Activated CD8-positive, alpha-beta memory T cell treated with anti-CD3 and anti-CD28 coated beads for 36 hours (primary cell): ENCODE results near the gene BRME1. TPM values are rescaled to one million over a fixed set of nuclear protein-coding genes. Genes with fewer than 3 reads are reported as not detected.
"Not testable (repeated sequence)": the region's sequence is repeated elsewhere in the genome, so short reads cannot be mapped to it uniquely, and the experiment has no call there.

ENCODE experiments used
- CTCF ChIA-PET: fragments of 350-600 bp; sonication (Branson Sonifier 250); formaldehyde crosslinking; loops from one replicate; lab custom pipeline; 2021; ENCODE audit warnings: antibody characterized with exemption; lab: Charles Lee
- POLR2A ChIA-PET: fragments of 350-600 bp; sonication (Branson Sonifier 250); formaldehyde crosslinking; loops from one replicate; lab custom pipeline; 2021; ENCODE audit warnings: antibody characterized with exemption; lab: Charles Lee
- total RNA-seq, 2 experiments: library from RNA; stranded (reverse); gene quantifications; one replicate each; pipeline ENCODE4 v1.2.3, GENCODE V29; 2021

BRME1 gene
- total RNA-seq, 2 experiments from 2014 or later: 6.9 TPM

GRCh38 chr19:13931391-13932148, 25.7 kb upstream of the BRME1 start:
- POLR2A ChIA-PET: no interaction called here
- CTCF ChIA-PET: interaction anchor here (0.6 kb wide), 1 partner anchor 47 kb away, joined by 3 read pairs; no protein-coding TSS in a partner anchor

DNA sequence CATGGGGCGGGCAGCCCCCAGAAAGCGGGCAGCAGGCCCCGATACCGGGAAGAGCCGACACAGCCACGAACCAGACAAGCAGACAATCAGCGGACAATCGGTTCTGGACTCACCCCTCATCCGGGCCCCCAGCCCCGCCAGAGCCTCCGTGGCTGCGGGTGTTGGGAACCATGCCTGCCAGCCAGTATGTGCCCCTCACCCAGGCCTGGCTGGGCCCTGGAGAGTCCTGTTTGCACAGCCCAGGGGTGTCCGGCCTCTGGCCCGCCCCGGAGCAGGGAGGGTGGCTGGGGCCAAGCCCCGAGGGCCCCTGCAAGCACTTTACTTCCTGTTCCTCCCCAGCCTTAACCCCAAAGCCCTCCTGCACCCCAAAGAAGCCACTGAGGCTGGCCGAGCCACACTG, 24.5 kb upstream of the BRME1 start:
- ChIA-PET CTCF (no interaction called here), POLR2A (no interaction called here)

GRCh38 chr19:13929956-13930355, 24.0 kb upstream of the BRME1 start:
- POLR2A ChIA-PET: no interaction called here

DNA sequence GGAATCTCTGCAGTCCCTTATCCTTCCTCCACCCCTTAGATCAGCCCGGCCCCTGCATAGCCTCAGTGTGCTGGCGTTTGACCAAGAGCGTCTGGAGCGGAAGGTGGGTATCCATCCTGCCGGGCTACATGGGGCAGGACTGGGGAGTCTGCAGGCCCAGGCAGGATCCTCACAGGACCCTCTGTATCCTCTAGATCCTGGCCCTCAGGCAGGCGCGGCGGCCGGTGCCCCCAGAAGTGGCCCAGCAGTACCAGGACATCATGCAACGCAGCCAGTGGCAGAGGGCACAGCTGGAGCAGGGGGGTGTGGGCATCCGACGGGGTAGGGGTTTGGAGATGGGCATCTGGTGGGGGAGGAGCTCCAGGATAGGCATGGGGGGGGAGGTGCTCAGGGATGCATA, 23.4 kb upstream of the BRME1 start:
- POLR2A ChIA-PET: no interaction called here

More at GRCh38 chr19:13929956-13930355, 24.0 kb upstream of the BRME1 start:
- CTCF ChIA-PET: no interaction called here

GRCh38 chr19:13926715-13927114, 20.8 kb upstream of the BRME1 start:
- CTCF ChIA-PET: no interaction called here
- POLR2A ChIA-PET: no interaction called here

More for the DNA sequence above, 23.4 kb upstream of the BRME1 start:
- CTCF ChIA-PET: no interaction called here

GRCh38 chr19:13926010-13926409, 20.1 kb upstream of the BRME1 start:
- ChIA-PET POLR2A (interaction anchor here (1.0 kb wide), 1 partner anchor 28 kb away, joined by 4 read pairs; no protein-coding TSS in a partner anchor), CTCF (interaction anchor here (1.3 kb wide), 1 partner anchor 27 kb away, joined by 3 read pairs; no protein-coding TSS in a partner anchor)

- ChIA-PET CTCF (no interaction called here), POLR2A (no interaction called here)
These were observed 17.5 kb upstream of the BRME1 start for GRCh38 chr19:13923194-13923987.

DNA sequence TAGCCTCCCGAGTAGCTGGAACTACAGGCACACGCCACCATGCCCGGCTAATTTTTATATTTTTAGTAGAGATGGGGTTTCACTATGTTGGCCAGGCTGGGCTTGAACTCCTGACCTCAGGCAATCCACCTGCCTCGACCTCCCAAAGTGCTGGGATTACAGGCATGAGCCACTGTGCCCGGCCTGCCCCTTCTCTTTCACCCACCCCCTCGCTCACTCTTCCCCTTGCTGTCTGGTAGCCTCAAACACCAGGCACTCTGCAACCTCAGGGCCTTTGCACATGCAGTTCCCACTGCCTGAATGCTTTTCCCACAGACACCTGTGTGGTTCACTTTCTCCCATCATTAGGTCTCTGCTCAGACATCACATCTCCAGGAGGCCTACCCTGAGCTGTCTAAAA, 16.2 kb upstream of the BRME1 start:
- POLR2A ChIA-PET: not testable (repeated sequence)
- CTCF ChIA-PET: interaction anchor here (0.6 kb wide), 1 partner anchor 149 kb away, joined by 5 read pairs; no protein-coding TSS in a partner anchor

DNA sequence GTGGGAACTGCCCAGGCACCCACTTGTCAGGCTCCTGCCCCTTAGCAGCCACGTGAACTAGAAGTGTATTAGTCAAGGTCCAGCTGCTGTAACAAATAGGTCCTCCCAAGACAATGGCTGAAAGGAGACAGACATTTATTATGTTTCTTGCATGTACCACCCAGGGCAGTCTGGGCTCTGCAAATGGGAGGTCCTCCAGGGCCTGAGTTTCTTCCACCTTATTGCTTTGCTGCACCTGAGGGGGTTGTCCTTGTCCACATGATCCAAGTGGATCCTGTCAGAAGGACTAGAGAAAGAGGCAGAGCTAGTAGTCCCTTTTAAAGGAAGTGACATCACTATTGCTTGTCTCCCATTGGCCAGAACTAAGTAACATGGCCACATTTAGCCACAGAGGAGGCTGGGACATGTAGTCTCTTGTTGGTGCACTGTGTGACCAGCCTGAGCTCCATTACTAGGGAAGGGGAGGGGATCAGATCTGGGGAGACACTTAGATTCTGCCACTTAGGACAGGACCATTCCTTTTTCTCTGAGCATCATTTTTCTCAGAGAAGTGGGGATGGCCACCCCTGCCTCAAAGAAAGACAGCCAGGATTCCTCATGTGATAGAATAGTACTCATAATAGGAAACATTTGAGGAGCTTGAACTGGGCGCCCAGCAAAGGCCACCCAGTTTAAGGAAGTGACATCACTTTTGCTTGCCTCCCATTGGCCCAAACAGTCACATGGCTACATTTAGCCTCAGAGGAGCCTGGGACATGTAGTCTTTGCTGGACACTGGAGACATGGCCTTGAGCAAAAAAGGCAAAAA, 15.2 kb upstream of the BRME1 start:
- ChIA-PET CTCF (interaction anchor here (0.8 to 1.3 kb wide), 2 partner anchors 15 to 151 kb away, joined by 3 read pairs; partner anchors contain the start of genes BRME1, CC2D1A and MISP3), POLR2A (no interaction called here)

- CTCF ChIA-PET: interaction anchor here (0.8 to 1.3 kb wide), 2 partner anchors 14 to 152 kb away, joined by 3 read pairs; partner anchors contain the start of genes BRME1, CC2D1A and MISP3
These were observed 14.6 kb upstream of the BRME1 start for GRCh38 chr19:13920524-13920923.

GRCh38 chr19:13918726-13919411, 13.0 kb upstream of the BRME1 start:
- ChIA-PET POLR2A (no interaction called here), CTCF (no interaction called here)

More at GRCh38 chr19:13920524-13920923, 14.6 kb upstream of the BRME1 start:
- POLR2A ChIA-PET: no interaction called here

GRCh38 chr19:13917888-13918406, 12.0 kb upstream of the BRME1 start:
- ChIA-PET CTCF (interaction anchor here (0.9 kb wide), 1 partner anchor 15 kb away, joined by 3 read pairs; no protein-coding TSS in a partner anchor), POLR2A (no interaction called here)

- CTCF ChIA-PET: no interaction called here
- POLR2A ChIA-PET: no interaction called here
These were observed 8.9 kb upstream of the BRME1 start for GRCh38 chr19:13914777-13915176.

DNA sequence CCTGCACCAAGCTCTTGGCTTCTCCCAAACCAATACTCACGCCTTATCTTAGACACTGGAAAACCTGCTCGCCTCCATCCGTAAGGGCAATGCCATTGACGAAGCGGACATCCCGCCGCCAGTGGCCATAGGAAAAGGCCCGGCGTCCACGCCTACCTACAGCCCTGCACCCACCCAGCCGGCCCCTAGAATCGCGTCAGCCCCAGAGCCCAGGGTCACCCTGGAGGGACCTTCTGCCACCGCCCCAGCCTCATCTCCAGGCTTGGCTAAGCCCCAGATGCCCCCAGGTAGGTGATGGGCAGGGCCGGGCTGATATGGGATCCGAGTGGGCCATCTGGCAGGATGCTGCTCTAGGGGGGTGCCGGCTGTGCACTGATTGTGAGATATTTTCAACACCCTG, 7.4 kb upstream of the BRME1 start:
- CTCF ChIA-PET: no interaction called here
- POLR2A ChIA-PET: no interaction called here

DNA sequence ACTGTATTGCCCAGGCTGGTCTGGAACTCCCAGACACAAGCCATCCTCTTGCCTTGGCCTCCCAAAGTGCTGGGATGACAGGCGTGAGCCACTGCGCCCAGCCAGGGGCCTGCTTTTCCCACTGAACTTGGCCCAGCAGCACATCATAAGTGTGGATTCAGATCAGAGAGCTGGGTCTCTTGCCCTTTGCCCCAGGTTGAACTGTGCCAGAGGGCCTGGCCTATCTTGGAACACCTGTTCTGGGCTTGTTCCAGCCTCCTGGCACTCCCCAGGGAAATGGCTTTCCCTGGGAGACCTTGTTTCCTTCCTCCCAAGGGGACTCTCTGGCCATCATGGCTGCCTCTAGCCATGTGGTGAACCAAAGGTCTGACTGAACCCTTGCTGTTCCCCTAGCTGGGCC, 3.5 kb upstream of the BRME1 start:
- CTCF ChIA-PET: no interaction called here

GRCh38 chr19:13908674-13909073, 2.8 kb upstream of the BRME1 start:
- POLR2A ChIA-PET: no interaction called here
- CTCF ChIA-PET: interaction anchor here (0.6 kb wide), 1 partner anchor 570 kb away, joined by 4 read pairs; no protein-coding TSS in a partner anchor

More for the DNA sequence above, 3.5 kb upstream of the BRME1 start:
- POLR2A ChIA-PET: no interaction called here

GRCh38 chr19:13906910-13907309, 993 bp upstream of the BRME1 start:
- CTCF ChIA-PET: interaction anchor here (0.8 to 1.4 kb wide), 3 partner anchors 14 to 167 kb away, joined by 3 read pairs; no protein-coding TSS in a partner anchor
- POLR2A ChIA-PET: interaction anchor here (0.6 to 1.2 kb wide), 3 partner anchors 41 to 480 kb away, joined by 3 to 14 read pairs (median 4); partner anchors contain the start of gene IL27RA

DNA sequence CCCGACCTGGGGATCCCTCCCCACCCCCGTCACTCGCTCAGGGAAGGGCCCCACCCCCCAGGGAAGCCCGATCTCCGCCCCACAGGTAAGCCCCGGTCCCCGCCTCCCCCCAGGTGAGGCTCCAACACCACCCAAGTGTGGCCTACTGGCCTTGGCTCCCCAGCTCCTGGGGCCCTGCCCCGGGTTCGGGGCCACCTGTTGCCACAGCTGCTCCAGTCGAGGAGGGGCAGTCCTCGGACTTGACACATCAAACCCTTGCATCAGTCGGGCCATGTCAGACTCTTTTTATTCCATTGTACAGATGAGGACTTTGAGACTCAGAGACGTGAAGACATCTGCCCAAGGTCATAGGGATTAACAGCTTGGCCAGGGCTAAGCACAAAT, 596 bp upstream of the BRME1 start:
- POLR2A ChIA-PET: interaction anchor here (1.0 to 1.2 kb wide), 2 partner anchors 41 to 125 kb away, joined by 3 to 4 read pairs; partner anchors contain the start of gene IL27RA
- CTCF ChIA-PET: interaction anchor here (0.8 to 1.4 kb wide), 4 partner anchors 15 to 167 kb away, joined by 3 read pairs; no protein-coding TSS in a partner anchor
